ENCODE results near the gene FOLR1. TPM values are rescaled to one million over a fixed set of nuclear protein-coding genes. Genes with fewer than 3 reads are reported as not detected.

The FOLR1 gene
- total and polyA plus RNA-seq, 9 of the 15 experiments (the other 6 are each of a cell fraction or from before 2014, with no cell fraction given): 0.22 to 2.3 (median 1.0) TPM

GRCh38 chr11:72223615-72224563 lies 31.9 kb downstream of the FOLR1 start (continued):
- TF ChIP-seq, protein P1, sequence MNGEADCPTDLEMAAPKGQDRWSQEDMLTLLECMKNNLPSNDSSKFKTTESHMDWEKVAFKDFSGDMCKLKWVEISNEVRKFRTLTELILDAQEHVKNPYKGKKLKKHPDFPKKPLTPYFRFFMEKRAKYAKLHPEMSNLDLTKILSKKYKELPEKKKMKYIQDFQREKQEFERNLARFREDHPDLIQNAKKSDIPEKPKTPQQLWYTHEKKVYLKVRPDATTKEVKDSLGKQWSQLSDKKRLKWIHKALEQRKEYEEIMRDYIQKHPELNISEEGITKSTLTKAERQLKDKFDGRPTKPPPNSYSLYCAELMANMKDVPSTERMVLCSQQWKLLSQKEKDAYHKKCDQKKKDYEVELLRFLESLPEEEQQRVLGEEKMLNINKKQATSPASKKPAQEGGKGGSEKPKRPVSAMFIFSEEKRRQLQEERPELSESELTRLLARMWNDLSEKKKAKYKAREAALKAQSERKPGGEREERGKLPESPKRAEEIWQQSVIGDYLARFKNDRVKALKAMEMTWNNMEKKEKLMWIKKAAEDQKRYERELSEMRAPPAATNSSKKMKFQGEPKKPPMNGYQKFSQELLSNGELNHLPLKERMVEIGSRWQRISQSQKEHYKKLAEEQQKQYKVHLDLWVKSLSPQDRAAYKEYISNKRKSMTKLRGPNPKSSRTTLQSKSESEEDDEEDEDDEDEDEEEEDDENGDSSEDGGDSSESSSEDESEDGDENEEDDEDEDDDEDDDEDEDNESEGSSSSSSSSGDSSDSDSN (IDR thresholded peaks at IDR 0.05; ENCODE audit: borderline replicate concordance in 1 of 2, low read depth in 2 of 2, low read length in 2 of 2): peak in 1 of 2 experiments; percentile 29; a peak in 1 of 4 replicates
- TF ChIP-seq FOXK1 (CRISPR knock-in tag; IDR thresholded peaks at IDR 0.05; ENCODE audit: borderline replicate concordance) (no peak), RBFOX2 (IDR thresholded peaks at IDR 0.05; ENCODE audit: low read depth, low read length) (peak; percentile 85), HDAC6 (IDR thresholded peaks at IDR 0.05; ENCODE audit: low read depth, low read length) (no peak), THRB (CRISPR knock-in tag; conservative IDR thresholded peaks at IDR 0.05) (0 out of 2 replicates have a peak, but pooled peaks have one; percentile 14), HMGN3 (IDR thresholded peaks at IDR 0.05; ENCODE audit: borderline replicate concordance, extremely low read depth, insufficient read length, low read depth, low read length) (peak; percentile 48), ETS1 (conservative IDR thresholded peaks at IDR 0.05; ENCODE audit: control insufficient read depth, low read depth, low read length) (0 out of 2 replicates have a peak, but pooled peaks have one; percentile 13), MITF (IDR thresholded peaks at IDR 0.05) (peak; percentile 7; the same call in 1 of the 2 replicates), ESRRA (IDR thresholded peaks at IDR 0.05; ENCODE audit: borderline replicate concordance, low read depth) (peak; percentile 97), DPF2 (IDR thresholded peaks at IDR 0.05) (no peak; the same call in 1 of the 2 replicates), MIER1 (IDR thresholded peaks at IDR 0.05; ENCODE audit: low read depth) (0 out of 2 replicates have a peak, but pooled peaks have one; percentile 40), RB1 (IDR thresholded peaks at IDR 0.05; ENCODE audit: low read depth) (peak; percentile 20; the same call in 1 of the 2 replicates)
- TF ChIP-seq, protein P2, sequence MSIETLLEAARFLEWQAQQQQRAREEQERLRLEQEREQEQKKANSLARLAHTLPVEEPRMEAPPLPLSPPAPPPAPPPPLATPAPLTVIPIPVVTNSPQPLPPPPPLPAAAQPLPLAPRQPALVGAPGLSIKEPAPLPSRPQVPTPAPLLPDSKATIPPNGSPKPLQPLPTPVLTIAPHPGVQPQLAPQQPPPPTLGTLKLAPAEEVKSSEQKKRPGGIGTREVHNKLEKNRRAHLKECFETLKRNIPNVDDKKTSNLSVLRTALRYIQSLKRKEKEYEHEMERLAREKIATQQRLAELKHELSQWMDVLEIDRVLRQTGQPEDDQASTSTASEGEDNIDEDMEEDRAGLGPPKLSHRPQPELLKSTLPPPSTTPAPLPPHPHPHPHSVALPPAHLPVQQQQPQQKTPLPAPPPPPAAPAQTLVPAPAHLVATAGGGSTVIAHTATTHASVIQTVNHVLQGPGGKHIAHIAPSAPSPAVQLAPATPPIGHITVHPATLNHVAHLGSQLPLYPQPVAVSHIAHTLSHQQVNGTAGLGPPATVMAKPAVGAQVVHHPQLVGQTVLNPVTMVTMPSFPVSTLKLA (conservative IDR thresholded peaks at IDR 0.05): peak; percentile 3 to 56; a peak in 2 of 4 replicates
- TF ChIP-seq, protein P3, sequence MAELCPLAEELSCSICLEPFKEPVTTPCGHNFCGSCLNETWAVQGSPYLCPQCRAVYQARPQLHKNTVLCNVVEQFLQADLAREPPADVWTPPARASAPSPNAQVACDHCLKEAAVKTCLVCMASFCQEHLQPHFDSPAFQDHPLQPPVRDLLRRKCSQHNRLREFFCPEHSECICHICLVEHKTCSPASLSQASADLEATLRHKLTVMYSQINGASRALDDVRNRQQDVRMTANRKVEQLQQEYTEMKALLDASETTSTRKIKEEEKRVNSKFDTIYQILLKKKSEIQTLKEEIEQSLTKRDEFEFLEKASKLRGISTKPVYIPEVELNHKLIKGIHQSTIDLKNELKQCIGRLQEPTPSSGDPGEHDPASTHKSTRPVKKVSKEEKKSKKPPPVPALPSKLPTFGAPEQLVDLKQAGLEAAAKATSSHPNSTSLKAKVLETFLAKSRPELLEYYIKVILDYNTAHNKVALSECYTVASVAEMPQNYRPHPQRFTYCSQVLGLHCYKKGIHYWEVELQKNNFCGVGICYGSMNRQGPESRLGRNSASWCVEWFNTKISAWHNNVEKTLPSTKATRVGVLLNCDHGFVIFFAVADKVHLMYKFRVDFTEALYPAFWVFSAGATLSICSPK (IDR thresholded peaks at IDR 0.05; ENCODE audit: borderline replicate concordance): 0 out of 2 replicates have a peak, but pooled peaks have one; percentile 54

All from K562 (cell line).